Embryonic facial prominence (tissue), 1 donor: ENCODE measurements around the gene DISP2.
A peak's percentile ranks its signal among the peaks of the same experiment; 100 is the strongest.

ENCODE experiments used
- DNase-seq: peaks from one replicate; pipeline ENCODE4 v3.0.0-alpha.2; 2016; ENCODE audit errors: extremely low spot score

The DISP2 gene, protein sequence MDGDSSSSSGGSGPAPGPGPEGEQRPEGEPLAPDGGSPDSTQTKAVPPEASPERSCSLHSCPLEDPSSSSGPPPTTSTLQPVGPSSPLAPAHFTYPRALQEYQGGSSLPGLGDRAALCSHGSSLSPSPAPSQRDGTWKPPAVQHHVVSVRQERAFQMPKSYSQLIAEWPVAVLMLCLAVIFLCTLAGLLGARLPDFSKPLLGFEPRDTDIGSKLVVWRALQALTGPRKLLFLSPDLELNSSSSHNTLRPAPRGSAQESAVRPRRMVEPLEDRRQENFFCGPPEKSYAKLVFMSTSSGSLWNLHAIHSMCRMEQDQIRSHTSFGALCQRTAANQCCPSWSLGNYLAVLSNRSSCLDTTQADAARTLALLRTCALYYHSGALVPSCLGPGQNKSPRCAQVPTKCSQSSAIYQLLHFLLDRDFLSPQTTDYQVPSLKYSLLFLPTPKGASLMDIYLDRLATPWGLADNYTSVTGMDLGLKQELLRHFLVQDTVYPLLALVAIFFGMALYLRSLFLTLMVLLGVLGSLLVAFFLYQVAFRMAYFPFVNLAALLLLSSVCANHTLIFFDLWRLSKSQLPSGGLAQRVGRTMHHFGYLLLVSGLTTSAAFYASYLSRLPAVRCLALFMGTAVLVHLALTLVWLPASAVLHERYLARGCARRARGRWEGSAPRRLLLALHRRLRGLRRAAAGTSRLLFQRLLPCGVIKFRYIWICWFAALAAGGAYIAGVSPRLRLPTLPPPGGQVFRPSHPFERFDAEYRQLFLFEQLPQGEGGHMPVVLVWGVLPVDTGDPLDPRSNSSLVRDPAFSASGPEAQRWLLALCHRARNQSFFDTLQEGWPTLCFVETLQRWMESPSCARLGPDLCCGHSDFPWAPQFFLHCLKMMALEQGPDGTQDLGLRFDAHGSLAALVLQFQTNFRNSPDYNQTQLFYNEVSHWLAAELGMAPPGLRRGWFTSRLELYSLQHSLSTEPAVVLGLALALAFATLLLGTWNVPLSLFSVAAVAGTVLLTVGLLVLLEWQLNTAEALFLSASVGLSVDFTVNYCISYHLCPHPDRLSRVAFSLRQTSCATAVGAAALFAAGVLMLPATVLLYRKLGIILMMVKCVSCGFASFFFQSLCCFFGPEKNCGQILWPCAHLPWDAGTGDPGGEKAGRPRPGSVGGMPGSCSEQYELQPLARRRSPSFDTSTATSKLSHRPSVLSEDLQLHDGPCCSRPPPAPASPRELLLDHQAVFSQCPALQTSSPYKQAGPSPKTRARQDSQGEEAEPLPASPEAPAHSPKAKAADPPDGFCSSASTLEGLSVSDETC (N-terminal part only)

GRCh38 chr15:40357723-40358470 is at the start of gene DISP2:
TSS of gene DISP2 (plus strand) at chr15:40358219. CDS start at chr15:40358322, 103 bp downstream.
- DNase-seq = peak; percentile 39

DNA sequence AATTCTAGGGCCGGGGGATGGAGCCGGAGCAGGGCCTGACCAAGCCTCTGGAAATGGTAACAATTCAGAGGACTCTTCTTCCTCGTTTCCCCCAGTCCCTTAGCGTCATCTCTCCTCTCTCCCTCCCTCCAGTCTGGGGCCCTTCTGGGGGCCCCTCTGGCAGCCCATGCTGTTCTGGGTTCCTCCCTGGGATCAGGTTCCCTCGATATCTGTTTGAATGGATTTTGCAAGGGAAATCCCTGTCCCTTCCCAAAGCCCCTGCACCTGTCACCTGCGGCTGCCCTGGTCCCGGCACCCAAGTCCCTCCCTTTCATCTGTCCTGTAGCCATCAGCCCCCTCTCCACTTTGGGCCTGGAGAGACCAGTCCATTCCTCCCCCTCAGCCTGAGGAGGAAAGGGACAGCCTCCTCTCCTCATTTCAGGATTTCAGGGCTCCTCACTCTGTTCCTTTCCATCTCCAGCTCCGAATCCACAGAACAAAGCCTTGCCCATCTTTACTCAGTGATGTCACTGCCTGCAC is 48.6 kb upstream of the DISP2 start:
- DNase-seq = no peak

DNA sequence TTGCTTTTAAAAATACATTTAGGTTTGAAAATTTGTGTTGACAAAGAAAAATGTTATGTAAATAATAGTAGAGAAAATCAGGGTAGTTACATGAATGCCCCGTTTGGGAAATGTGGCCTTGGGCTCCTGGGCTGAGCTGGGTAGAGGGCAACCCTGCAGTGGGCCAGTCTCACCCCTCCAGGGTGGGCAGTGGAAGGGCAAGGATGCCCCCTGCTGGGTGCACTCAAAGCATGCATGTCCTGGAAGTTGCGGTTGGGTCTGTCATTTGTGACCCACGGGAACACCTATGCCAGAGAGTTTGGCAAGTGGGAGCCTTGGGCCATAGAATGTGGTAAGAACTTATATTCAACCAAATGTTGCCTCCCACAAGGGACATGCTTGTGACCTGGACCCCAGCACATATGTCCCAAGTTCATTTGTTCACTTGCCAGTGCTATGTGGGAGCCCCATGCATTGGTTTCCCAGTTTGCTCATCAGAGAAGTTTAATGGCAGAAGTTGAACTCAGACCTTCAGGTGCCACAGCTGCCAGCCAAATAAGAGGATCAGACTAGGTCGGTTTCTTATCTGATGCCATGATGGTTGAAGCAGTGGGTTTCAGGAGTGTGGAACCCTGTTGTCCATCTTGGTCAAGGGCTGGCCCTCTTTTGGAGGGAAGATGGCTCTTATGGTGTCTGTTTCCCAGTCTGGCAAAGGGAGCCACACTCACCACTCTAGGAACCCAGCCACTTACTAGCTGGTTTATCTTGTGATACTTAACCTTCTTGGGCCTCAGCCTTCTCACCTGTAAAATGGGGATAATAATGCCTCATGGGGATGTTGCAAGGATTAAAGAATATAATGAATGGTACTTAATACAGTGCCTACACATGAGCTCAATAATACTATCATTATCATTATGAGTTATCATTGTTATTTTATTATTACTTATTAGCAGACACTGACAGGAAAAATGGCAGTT is 47.7 kb upstream of the DISP2 start:
- no peak for DNase-seq

- no peak for DNase-seq
Observed at GRCh38 chr15:40310993-40311392, 47.0 kb upstream of the DISP2 start.

DNA sequence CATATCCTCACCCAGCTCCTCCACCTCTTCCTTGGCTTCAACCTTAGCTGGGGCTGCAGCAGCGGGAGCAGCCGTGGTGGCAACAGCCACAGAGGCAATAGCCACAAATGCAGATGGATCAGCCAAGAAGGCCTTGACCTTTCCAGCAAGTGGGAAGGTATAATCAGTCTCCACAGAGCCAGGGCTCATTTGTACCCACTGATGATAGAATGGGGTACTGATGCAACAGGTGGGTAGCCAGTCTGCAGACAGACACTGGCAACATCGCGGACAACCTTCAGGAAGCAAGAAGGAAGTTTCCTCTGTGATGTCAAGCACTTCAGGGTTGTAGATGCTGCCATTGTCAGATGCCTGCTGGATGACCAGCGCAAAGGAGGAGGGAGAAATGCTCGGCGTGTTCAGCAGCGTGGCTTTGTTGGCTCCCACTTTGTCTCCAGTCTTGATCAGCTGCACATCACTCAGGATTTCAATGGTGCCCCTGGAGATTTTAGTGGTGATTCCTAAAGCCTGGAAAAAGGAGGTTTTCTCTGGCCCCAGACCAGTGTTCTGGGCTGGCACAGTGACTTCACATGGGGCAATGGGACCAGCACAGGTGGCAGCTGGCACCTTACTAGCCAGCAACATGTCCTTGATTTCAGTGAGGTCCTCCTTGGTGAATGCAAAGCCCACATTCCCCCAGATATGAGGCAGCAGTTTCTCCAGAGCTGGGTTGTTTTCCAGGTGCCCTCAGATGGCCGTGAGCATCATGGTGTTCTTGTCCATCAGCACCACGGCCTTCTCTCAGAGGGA is 45.5 kb upstream of the DISP2 start:
- DNase-seq = no peak

- DNase-seq = no peak
Observed at GRCh38 chr15:40313531-40314398, 44.3 kb upstream of the DISP2 start.

DNA sequence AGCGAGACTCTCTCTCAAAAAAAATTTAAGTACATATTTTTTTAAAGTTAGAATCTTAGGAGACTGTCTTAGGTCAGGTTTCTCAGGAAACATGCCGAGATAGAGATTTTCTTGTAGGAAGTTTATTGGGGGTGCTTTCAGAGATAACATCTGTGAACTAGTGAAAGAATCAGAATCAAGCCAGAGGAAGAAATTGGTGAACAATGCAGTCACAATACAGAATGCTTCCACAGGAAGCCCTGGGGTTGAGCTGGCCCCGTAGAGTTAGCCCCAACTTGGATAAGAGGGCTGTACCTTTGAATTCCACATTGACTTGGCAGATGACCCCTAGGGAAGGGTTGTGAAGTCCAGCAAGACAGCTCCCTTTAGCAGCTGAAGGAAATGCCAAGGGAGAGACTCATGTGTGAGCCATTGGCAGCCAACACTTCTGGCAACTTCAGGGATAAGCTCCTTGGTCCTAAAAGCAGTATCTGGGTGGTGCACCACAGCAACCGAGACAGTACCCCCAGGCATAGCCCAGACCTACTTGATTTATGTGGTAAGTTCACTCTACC is 43.2 kb upstream of the DISP2 start:
- no peak for DNase-seq

GRCh38 chr15:40316931-40317330 is 41.1 kb upstream of the DISP2 start:
- no peak for DNase-seq

DNA sequence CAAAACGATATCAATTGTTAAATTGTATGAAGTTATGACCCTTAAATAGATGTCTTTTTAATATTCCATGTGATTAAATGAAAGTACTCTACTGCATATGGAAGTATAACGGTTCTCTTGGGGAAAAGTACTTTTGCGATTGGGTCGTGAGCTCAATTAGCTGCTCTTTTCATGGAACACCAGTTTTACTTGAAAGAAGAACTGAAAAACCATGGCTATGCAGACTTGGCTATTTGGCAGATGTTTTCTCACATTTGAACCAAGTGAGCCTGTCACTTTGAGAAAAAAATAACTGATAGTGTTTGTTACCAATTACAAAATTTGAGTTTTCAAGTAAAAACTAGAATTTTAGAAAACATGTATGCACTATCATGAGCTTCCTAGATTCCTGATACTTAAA is 40.4 kb upstream of the DISP2 start:
- no peak for DNase-seq

- DNase-seq = no peak
Observed at GRCh38 chr15:40320409-40320808, 37.6 kb upstream of the DISP2 start.

DNA sequence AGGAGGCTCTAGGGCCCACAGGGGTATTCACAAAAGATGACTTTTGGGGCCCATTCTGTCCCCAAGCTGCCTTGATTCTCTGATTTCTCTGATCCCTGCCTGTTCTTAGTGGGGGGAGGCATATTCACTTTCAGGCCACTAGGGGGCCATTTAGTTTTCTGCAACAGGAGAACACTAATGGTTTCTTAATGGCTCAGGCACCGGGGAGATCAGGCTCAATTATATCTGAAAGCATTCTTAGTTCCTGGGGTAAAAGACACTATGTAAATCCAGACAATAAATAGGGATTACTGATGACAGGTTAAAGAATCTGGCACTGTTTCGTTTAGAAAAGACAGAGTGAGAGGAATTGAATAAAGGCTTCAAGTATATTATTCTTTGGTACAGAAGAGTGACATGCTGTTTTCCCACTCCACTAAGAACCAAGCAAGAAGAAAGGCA is 37.1 kb upstream of the DISP2 start:
- peak; percentile 59 for DNase-seq

DNA sequence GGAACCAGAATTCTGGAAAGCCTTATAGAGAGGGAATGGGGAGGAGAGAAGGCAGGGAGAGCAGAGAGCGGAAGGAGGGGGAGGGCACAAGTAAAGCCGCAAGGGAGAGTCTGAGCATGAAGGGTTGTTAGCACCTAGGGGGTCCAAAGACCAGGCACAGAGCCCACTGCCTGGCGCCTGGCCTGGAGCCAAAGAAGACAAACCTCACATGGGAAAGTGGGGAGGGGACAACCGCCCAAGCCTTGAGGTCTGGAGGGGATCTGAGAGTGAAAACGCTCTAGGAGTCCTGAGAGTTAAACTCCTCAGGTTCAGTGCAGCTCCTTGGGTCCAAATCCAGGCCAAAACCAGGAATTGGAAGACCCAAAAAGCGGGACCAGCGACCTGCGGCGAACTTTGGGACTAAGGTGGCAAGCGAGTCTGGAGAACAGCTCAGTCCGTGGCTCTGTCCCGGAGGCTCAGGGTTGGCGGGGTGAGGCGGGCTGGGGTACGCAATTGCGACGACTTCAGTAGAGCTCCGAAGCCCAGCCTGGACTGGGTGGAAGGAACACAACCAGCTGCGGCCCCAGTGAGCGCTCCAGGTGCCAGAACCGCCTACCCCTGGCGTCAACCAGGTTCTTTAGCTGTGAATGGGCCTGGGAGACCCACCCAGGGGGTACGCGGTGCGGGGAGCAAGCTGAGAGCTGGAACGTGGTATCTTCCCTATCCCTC is 35.3 kb upstream of the DISP2 start:
- no peak for DNase-seq

- peak; percentile 93 for DNase-seq
Observed at GRCh38 chr15:40323239-40323952, 34.6 kb upstream of the DISP2 start, which contains the start of gene INAFM2. TSS of gene INAFM2 (plus strand) at chr15:40323692. CDS start at chr15:40324056, 364 bp downstream.

- no peak for DNase-seq
Observed at GRCh38 chr15:40323953-40324937, 33.8 kb upstream of the DISP2 start.

DNA sequence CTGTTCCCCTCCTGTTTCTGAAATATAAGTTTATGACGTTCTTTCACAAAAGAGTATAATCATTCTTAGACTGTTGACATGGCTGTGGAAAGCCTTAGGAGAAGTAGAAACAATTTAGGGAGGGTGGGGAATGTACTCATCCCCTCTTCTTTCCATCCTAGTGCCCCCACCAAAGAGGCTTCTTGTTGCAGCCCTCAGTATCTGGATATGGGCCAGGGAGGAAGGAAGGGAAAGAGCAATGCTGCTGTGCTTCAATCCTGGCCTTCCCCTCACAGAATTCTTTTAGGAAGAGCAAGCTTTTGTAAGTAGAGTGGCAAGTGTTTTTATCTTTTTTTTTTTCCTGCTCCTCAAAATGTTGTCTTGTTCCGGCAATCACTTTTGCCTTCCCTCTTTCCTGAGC is 32.8 kb upstream of the DISP2 start:
- DNase-seq = no peak
